SK-N-SH treated with all-trans-retinoic acid at 6 μM for 48 hours (cell line): Measurements from ENCODE around the gene MYH7B.

ENCODE experiments used
- ATAC-seq: fragments of 200-7000 bp; cut with Tn5 transposase; 3 replicates; pipeline ENCODE4 v1.9.1; 2020; ENCODE audit warnings: mild to moderate bottlenecking, moderate library complexity
- BACH2 ChIP-seq: fragments of 250-450 bp; sonication (Bioruptor Pico); IDR thresholded peaks from 2 replicates; pipeline ENCODE4 v1.9.0; 2021; ENCODE audit warnings: mild to moderate bottlenecking, borderline replicate concordance
- CSDC2 ChIP-seq: fragments of 250-450 bp; sonication (Bioruptor Pico); IDR thresholded peaks from 2 replicates; pipeline ENCODE4 v1.5.0; 2020; ENCODE audit warnings: mild to moderate bottlenecking, moderate library complexity
- ISL1 ChIP-seq: fragments of 250-450 bp; sonication (Bioruptor Pico); IDR thresholded peaks from 2 replicates; pipeline ENCODE4 v2.1.2; 2022; ENCODE audit warnings: mild to moderate bottlenecking, moderate library complexity
- PPARA ChIP-seq: fragments of 250-450 bp; sonication (Bioruptor Pico); IDR thresholded peaks from 2 replicates; pipeline ENCODE4 v1.5.0; 2020; ENCODE audit warnings: mild to moderate bottlenecking, borderline replicate concordance
- RARB ChIP-seq: fragments of 250-450 bp; sonication (Bioruptor Pico); IDR thresholded peaks from 2 replicates; pipeline ENCODE4 v1.8.0; 2021; ENCODE audit warnings: mild to moderate bottlenecking, moderate library complexity
- SNAI2 ChIP-seq: fragments of 250-450 bp; sonication (Bioruptor Pico); IDR thresholded peaks from 2 replicates; pipeline ENCODE4 v1.5.0; 2020; ENCODE audit warnings: mild to moderate bottlenecking, moderate library complexity
- ZC3H10 ChIP-seq: fragments of 250-450 bp; sonication (Bioruptor Pico); IDR thresholded peaks from 2 replicates; pipeline ENCODE4 v1.5.1; 2021; ENCODE audit warnings: mild to moderate bottlenecking, moderate library complexity
- ZFP3 ChIP-seq: fragments of 250-450 bp; sonication (Bioruptor Pico); IDR thresholded peaks from 2 replicates; pipeline ENCODE4 v1.5.0; 2020; ENCODE audit warnings: mild to moderate bottlenecking, moderate library complexity
- ZFP30 ChIP-seq: fragments of 450-650 bp; formaldehyde crosslinking; IDR thresholded peaks from 2 replicates; pipeline ENCODE4 v1.5.0; 2022; ENCODE audit warnings: mild to moderate bottlenecking, moderate library complexity
- ZNF70 ChIP-seq: fragments of 450-650 bp; formaldehyde crosslinking; IDR thresholded peaks from 2 replicates; pipeline ENCODE4 v1.5.0; 2020; ENCODE audit warnings: mild to moderate bottlenecking, moderate library complexity
- TF ChIP-seq, protein P1 (sequence below): fragments of 250-450 bp; sonication (Bioruptor Pico); IDR thresholded peaks from 2 replicates; pipeline ENCODE4 v1.8.0; 2020; ENCODE audit warnings: mild to moderate bottlenecking, moderate library complexity, borderline replicate concordance

MYH7B gene

GRCh38 chr20:35004051-35004725, 48.5 kb downstream of the MYH7B start:
- TF ChIP-seq BACH2 (CRISPR knock-in tag) = no peak
- no peak for TF ChIP-seq CSDC2 (CRISPR knock-in tag)
- TF ChIP-seq ISL1 (CRISPR knock-in tag) = no peak
- no peak for TF ChIP-seq PPARA (CRISPR knock-in tag)
- TF ChIP-seq ZFP3 (CRISPR knock-in tag) = no peak
- TF ChIP-seq, all 23 proteins: peak for 0
- ATAC-seq = no peak

- ATAC-seq = no peak
- TF ChIP-seq BACH2 (CRISPR knock-in tag) (no peak), RARB (CRISPR knock-in tag) (no peak), SNAI2 (CRISPR knock-in tag) (no peak), ZC3H10 (CRISPR knock-in tag) (no peak), ZFP30 (no peak), ZNF70 (no peak), ZFP3 (CRISPR knock-in tag) (no peak), CSDC2 (CRISPR knock-in tag) (no peak)
- TF ChIP-seq, protein P1, sequence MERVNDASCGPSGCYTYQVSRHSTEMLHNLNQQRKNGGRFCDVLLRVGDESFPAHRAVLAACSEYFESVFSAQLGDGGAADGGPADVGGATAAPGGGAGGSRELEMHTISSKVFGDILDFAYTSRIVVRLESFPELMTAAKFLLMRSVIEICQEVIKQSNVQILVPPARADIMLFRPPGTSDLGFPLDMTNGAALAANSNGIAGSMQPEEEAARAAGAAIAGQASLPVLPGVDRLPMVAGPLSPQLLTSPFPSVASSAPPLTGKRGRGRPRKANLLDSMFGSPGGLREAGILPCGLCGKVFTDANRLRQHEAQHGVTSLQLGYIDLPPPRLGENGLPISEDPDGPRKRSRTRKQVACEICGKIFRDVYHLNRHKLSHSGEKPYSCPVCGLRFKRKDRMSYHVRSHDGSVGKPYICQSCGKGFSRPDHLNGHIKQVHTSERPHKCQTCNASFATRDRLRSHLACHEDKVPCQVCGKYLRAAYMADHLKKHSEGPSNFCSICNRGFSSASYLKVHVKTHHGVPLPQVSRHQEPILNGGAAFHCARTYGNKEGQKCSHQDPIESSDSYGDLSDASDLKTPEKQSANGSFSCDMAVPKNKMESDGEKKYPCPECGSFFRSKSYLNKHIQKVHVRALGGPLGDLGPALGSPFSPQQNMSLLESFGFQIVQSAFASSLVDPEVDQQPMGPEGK = no peak
These were observed 49.2 kb downstream of the MYH7B start for GRCh38 chr20:35004749-35005462.
